LNCaP clone FGC (cell line): ENCODE measurements around the gene CPAMD8.

Experiments
- DNase-seq: peaks from one replicate; pipeline ENCODE4 v3.0.0-alpha.2; 2011; ENCODE audit warnings: low read depth
- H3K4me3 ChIP-seq: 2 replicates; pipeline ENCODE4 v1.5.1; 2011; ENCODE audit warnings: mild to moderate bottlenecking, low read depth, low read length, control low read depth
- TF ChIP-seq, protein P1 (sequence below): IDR thresholded peaks from 2 replicates; pipeline ENCODE4 v1.5.1; 2012; ENCODE audit warnings: mild to moderate bottlenecking; ENCODE audit not compliant: control insufficient read depth, insufficient read depth; ENCODE audit errors: extremely low read depth

The CPAMD8 gene

DNA sequence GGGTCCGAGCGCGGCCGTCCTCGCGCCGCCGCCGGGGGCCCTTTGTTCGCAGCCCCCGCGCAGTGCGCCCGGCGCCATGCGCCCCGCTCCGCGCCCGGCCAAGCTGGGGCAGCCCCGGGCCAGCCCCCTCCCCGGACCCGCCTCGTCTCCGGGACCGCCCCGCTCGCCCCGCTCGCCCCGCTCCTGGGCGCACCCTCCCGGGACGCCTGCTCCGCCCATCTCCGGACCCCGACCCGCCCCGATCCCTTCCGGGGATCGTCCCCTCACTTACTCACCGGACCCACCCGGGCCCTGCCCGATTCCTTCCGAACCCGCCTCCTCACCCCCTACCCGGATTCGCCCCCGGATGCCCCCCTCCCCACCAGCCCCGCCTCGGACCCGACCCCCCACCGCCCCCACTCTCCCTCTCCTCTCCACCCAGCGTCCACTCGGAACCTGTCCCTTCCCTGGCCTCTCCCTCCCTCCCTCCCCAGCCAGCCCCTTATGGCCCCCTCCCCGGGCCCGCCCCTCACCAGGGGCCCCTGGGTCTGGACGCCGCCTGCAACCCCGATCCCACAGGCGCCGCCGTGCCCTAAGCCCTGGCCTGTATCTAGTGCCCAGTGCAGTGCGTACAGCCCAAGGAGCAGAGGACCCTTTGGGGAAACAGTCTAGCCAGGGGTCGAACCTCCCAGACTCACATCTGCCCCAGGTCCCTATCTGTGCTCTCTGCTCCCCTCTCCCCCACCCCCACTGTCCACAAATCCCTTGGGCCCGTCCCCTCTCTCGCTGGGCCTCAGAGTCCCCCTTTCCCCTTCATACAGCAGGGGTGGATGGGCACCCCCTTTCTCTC lies at the start of gene CPAMD8:
CPAMD8 (minus strand) TSS at position 105 of the 829 bp plus-strand sequence. CDS start 168 bp downstream, outside the sequence.
- DNase-seq, result no peak
- H3K4me3 ChIP-seq, result no peak within 1 kb of the TSS
- TF ChIP-seq, protein P1, sequence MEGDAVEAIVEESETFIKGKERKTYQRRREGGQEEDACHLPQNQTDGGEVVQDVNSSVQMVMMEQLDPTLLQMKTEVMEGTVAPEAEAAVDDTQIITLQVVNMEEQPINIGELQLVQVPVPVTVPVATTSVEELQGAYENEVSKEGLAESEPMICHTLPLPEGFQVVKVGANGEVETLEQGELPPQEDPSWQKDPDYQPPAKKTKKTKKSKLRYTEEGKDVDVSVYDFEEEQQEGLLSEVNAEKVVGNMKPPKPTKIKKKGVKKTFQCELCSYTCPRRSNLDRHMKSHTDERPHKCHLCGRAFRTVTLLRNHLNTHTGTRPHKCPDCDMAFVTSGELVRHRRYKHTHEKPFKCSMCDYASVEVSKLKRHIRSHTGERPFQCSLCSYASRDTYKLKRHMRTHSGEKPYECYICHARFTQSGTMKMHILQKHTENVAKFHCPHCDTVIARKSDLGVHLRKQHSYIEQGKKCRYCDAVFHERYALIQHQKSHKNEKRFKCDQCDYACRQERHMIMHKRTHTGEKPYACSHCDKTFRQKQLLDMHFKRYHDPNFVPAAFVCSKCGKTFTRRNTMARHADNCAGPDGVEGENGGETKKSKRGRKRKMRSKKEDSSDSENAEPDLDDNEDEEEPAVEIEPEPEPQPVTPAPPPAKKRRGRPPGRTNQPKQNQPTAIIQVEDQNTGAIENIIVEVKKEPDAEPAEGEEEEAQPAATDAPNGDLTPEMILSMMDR, result no peak

GRCh38 chr19:17075864-17076542 lies 49.4 kb upstream of the CPAMD8 start:
- peak overlapping the region; percentile 74 for H3K4me3 ChIP-seq
- TF ChIP-seq, protein P1, result no peak
- no peak for DNase-seq

DNA sequence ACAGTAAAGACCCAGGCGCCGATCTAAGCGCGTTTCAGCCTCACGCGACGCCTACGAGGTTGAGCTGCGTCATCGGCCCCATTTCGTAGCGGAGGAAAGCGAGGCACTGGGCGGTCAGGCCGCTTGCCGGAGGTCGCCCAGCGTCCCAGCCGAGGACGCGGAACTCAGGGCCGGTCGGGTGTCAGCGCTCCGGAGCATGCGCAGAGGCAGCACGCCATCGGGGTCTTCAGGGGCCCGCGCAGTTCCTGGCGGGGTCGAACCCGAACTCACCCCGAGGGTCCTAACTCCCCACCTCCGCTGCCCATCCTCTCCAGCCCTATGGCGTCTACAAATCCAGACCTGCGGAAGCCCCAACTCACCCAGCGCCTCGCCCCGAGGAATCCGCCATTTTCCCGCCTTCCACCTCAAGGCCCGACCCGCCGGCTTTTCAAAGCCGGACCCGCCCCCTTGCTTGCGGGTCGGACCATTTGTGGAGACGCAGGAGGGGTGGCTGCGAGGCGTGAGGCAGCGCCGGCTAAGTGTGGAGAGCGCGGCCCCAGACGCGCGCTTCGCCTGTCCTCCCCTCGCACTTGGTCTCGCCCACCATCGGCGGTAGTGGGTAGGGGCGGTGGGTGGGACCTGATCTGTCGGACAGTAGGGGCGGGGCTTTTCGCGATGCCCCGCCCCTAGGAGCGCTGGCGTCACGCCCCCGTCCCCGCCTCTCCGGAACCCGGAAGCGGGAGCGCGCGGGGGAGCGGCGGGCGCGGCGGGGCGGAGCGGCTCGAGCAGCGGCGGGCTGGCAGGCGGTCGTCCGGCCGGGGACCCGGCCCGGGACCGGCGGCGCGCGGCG lies 48.6 kb upstream of the CPAMD8 start, which contains the start of the genes HAUS8 and MYO9B:
HAUS8 (minus strand) TSS at position 418 of the 829 bp plus-strand sequence; CDS start at position 388, 30 bp downstream.
MYO9B (plus strand) TSS at position 743 of the 829 bp plus-strand sequence. CDS start 25,941 bp downstream, outside the sequence.
- peak within 1 kb of the TSS; percentile 74 for H3K4me3 ChIP-seq
- peak; percentile 96 for DNase-seq
- TF ChIP-seq, protein P1, result no peak

- DNase-seq, result no peak
- TF ChIP-seq, protein P1, result no peak
- peak overlapping the region; percentile 74 for H3K4me3 ChIP-seq
These were observed 48.0 kb upstream of the CPAMD8 start for GRCh38 chr19:17074634-17075034.

- TF ChIP-seq, protein P1, result no peak
- H3K4me3 ChIP-seq, result peak overlapping the region; percentile 74
- DNase-seq, result no peak
These were observed 47.4 kb upstream of the CPAMD8 start for GRCh38 chr19:17073869-17074633.

DNA sequence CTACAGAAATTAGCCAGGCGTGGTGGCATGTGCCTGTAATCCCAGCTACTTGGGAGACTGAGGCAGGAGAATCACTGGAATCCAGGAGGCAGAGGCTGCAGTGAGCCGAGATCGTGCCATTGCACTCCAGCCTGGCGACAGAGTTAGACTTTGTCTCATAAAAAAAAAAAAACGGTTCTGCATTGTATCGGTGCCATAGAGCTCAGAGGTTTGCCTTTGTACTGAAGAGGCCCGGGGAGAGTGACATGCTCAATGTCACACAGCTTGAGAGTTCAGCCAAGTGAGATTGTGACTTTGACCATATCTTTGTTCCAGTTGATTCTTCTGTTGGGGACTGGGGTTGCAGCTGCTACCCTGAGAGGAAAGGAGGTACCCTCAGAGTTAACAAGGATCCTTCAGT lies 44.3 kb upstream of the CPAMD8 start:
- DNase-seq, result no peak
- TF ChIP-seq, protein P1, result no peak
- no peak overlapping the region for H3K4me3 ChIP-seq
